GM12878 (cell line): ENCODE data around the gene TMPRSS3. TPM values are rescaled to one million over a fixed set of nuclear protein-coding genes. Genes with fewer than 3 reads are reported as not detected.

Experiments
- ATAC-seq: fragments of 200-7000 bp; cut with Tn5 transposase; 3 replicates; pipeline ENCODE4 v1.9.1; 2020; ENCODE audit warnings: mild to moderate bottlenecking, moderate library complexity
- BruUV-seq: library from RNA; stranded (reverse); fragments of 400-500 nt; replicated peaks from 2 replicates; lab custom pipeline; 2021; lab: Mats Ljungman, UMichigan
- CTCF ChIA-PET: fragments of 300-600 bp; sonication (Branson Sonifier 250); formaldehyde crosslinking; extraction: SDS; loops from one replicate; lab custom pipeline; 2021; ENCODE audit warnings: inconsistent platforms; lab: Yijun Ruan, JAX
- POLR2A ChIA-PET: fragments of 350-600 bp; formaldehyde crosslinking; extraction: SDS; loops from one replicate; lab custom pipeline; 2021; ENCODE audit warnings: inconsistent platforms; lab: Charles Lee
- RAD21 ChIA-PET: fragments of 300-600 bp; sonication (Branson Sonifier 250); formaldehyde crosslinking; loops from one replicate; lab custom pipeline; 2023; ENCODE audit warnings: antibody characterized with exemption; ENCODE audit not compliant: unreplicated experiment; lab: Charles Lee
- SMC1A ChIA-PET: fragments of 300-600 bp; sonication (Branson Sonifier 250); formaldehyde crosslinking; loops from one replicate; lab custom pipeline; 2023; ENCODE audit not compliant: unreplicated experiment, uncharacterized antibody; lab: Charles Lee
- DNase-seq: peaks from one replicate; pipeline ENCODE4 v3.0.0-alpha.2; 2011; ENCODE audit warnings: low read depth, low spot score
- FAIRE-seq: peaks from 3 replicates; lab custom pipeline; 2011; peaks lifted over from hg19 to GRCh38; lab: Jason Lieb, UNC
- H2AFZ ChIP-seq: 2 replicates; pipeline ENCODE4 v1.6.0; 2011; ENCODE audit warnings: low read depth, low read length, control low read depth; ENCODE audit not compliant: control insufficient read depth
- H3K27ac ChIP-seq: 2 replicates; pipeline ENCODE4 v1.5.1; 2011; ENCODE audit warnings: control low read depth; ENCODE audit not compliant: control insufficient read depth, insufficient read depth
- H3K27me3 ChIP-seq, 2 experiments: replicated peaks in 1 of 2; 2 replicates each; pipeline versions ENCODE4 v1.6.0 to v1.6.1; 2011; ENCODE audit warnings: low read length in 1 of 2; ENCODE audit not compliant: control insufficient read depth in 2 of 2, insufficient read depth in 2 of 2
- H3K36me3 ChIP-seq, 2 experiments: 2 replicates each; pipeline ENCODE4 v1.5.1; 2011; ENCODE audit warnings: low read length in 1 of 2; ENCODE audit not compliant: control insufficient read depth in 2 of 2, insufficient read depth in 2 of 2
- H3K4me1 ChIP-seq: 2 replicates; pipeline ENCODE4 v1.6.1; 2011; ENCODE audit warnings: mild to moderate bottlenecking, low read length, moderate library complexity, mixed read lengths; ENCODE audit not compliant: control insufficient read depth, insufficient read depth
- H3K4me2 ChIP-seq: 2 replicates; pipeline ENCODE4 v1.6.0; 2011; ENCODE audit warnings: control low read depth; ENCODE audit not compliant: control insufficient read depth, insufficient read depth
- H3K4me3 ChIP-seq: fragments of 200-600 bp; sonication (generic); 2 replicates; pipeline ENCODE4 v1.5.1; 2016
- H3K79me2 ChIP-seq: 2 replicates; pipeline ENCODE4 v1.6.0; 2011; ENCODE audit warnings: low read length; ENCODE audit not compliant: control insufficient read depth, insufficient read depth
- H3K9ac ChIP-seq: 2 replicates; pipeline ENCODE4 v1.8.0; 2011; ENCODE audit warnings: low read length, control low read depth, mixed read lengths; ENCODE audit not compliant: control insufficient read depth, insufficient read depth
- H3K9me3 ChIP-seq: replicated peaks from 3 replicates; pipeline ENCODE4 v1.5.1; 2011; ENCODE audit warnings: mild to moderate bottlenecking, low read length; ENCODE audit not compliant: control insufficient read depth, insufficient read depth
- H4K20me1 ChIP-seq: 2 replicates; pipeline ENCODE4 v1.6.0; 2011; ENCODE audit not compliant: control insufficient read depth, insufficient read depth
- JUNB ChIP-seq: IDR thresholded peaks from 2 replicates; pipeline ENCODE4 v1.6.1; 2016; ENCODE audit warnings: antibody characterized with exemption, mild to moderate bottlenecking
- RB1 ChIP-seq: fragments of 450-650 bp; formaldehyde crosslinking; IDR thresholded peaks from 2 replicates; pipeline ENCODE4 v1.6.1; 2017; ENCODE audit warnings: mild to moderate bottlenecking, borderline replicate concordance
- RCOR1 ChIP-seq: conservative IDR thresholded peaks from 2 replicates; pipeline ENCODE4 v1.6.1; 2012; ENCODE audit warnings: low read depth, low read length, improper control_type of control experiment
- SP1 ChIP-seq: IDR thresholded peaks from one replicate; pipeline ENCODE4 v1.6.1; 2011; ENCODE audit warnings: low read depth, low read length
- SPI1 ChIP-seq: IDR thresholded peaks from 2 replicates; pipeline ENCODE4 v1.6.1; 2011; ENCODE audit warnings: low read depth, mild to moderate bottlenecking, low read length, moderate library complexity, borderline replicate concordance; ENCODE audit not compliant: insufficient read depth
- ZNF207 ChIP-seq: fragments of 450-650 bp; IDR thresholded peaks from 2 replicates; pipeline ENCODE4 v1.6.1; 2014; ENCODE audit warnings: antibody characterized with exemption, mild to moderate bottlenecking, borderline replicate concordance
- ZNF24 ChIP-seq: fragments of 450-650 bp; IDR thresholded peaks from 2 replicates; pipeline ENCODE4 v1.6.1; 2017; ENCODE audit warnings: antibody characterized with exemption, mild to moderate bottlenecking
- WGBS: methylation state at CpG from one replicate; pipeline ENCODE4 v1.1.6; 2016; ENCODE audit warnings: low lambda C conversion rate; ENCODE audit not compliant: insufficient replicate concordance, insufficient coverage; ENCODE audit errors: missing lambda C conversion rate; 5-methylcytosine and 5-hydroxymethylcytosine counted together
- in situ Hi-C: fragments of 300-500 bp; cut with MboI; formaldehyde crosslinking; loops from 9 replicates; pipeline ENCODE4 v1.14.3; 2018; ENCODE audit warnings: mixed read lengths
- intact Hi-C: fragments of 100-400 bp; cut with micrococcal nuclease; formaldehyde crosslinking; loops from one replicate; pipeline ENCODE4 v1.14.2; 2022; ENCODE audit not compliant: unreplicated experiment
- polyA plus RNA-seq, 11 experiments: library from polyadenylated mRNA; depleted of rRNA in 4 of 11; unstranded in 6 of 11; stranded (reverse) in 5 of 11; fragments of >200 nt; fragmentation: Nextera tagmentation in 4 of 11; fragmentation: Illumina TruSeq in 1 of 11; extraction: Ambion mirVana in 4 of 11; extraction: Trizol in 1 of 11; gene quantifications; 1 replicate in 1 of 11; 2 replicates in 10 of 11; pipeline versions ENCODE4 v1.2.1 to v1.2.3, GENCODE V29; 2011 to 2016; ENCODE audit warnings: inconsistent platforms in 2 of 11, missing spikeins in 2 of 11, low read depth in 1 of 11
- total RNA-seq, 4 experiments: library from RNA; depleted of rRNA in 3 of 4; stranded (reverse); fragments of >200 nt in 3 of 4; fragmentation: Illumina TruSeq in 1 of 4; extraction: Trizol in 1 of 4; gene quantifications; 2 replicates each; pipeline versions ENCODE4 v1.2.1 to v1.2.3, GENCODE V29; 2013 to 2021
- TF ChIP-seq, protein P1 (sequence below): IDR thresholded peaks from 2 replicates; pipeline ENCODE4 v1.6.1; 2011; ENCODE audit warnings: low read depth, mild to moderate bottlenecking, low read length, moderate library complexity, borderline replicate concordance; ENCODE audit errors: extremely low read depth
- TF ChIP-seq, protein P2 (sequence below): fragments of 450-650 bp; IDR thresholded peaks from 2 replicates; pipeline ENCODE4 v1.6.1; 2017; ENCODE audit warnings: mild to moderate bottlenecking, moderate library complexity

The TMPRSS3 gene
- total and polyA plus RNA-seq, 10 of the 15 experiments (the other 5 are each of a cell fraction or from before 2014, with no cell fraction given), result 0.51 to 1.5 (median 0.82) TPM; not detected in 1

DNA sequence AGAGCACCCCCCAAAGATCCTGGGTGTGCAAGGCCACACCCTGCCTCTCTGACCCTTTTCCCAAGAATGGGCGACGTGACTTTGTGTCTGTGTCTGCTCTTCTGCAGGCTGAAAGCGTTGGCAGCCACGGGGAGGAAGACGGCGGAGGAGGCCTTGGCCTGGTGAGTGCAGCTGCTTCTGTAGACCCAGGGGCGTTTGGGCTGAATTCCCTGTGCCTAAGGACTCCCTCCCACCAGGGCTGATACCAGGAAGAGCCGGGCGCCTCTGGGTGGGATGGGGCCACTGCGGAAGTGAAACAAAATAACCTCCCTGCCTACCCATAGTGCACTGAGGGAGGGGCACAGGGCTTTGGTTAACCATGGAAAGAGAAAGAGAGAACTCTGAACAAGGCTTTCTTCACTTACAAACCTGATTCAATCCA, 10.4 kb upstream of the TMPRSS3 start:
- no peaks in the 10 kb centered on the region for H3K79me2 ChIP-seq
- BruUV-seq, result no TSS peak
- H3K9ac ChIP-seq, result no peak overlapping the region
- TF ChIP-seq, protein P1, sequence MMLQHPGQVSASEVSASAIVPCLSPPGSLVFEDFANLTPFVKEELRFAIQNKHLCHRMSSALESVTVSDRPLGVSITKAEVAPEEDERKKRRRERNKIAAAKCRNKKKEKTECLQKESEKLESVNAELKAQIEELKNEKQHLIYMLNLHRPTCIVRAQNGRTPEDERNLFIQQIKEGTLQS, result no peak
- peak; percentile 11; the same call in 1 of the 2 replicates for TF ChIP-seq SPI1
- H3K36me3 ChIP-seq, result no peaks in the 10 kb centered on the region
- H3K9me3 ChIP-seq, result peaks cover 5% of the 10 kb centered on the region; the same call in 2 of the 3 replicates
- H3K4me1 ChIP-seq, result peaks cover under 1% of the 10 kb centered on the region; the same call in 1 of the 2 replicates
- H4K20me1 ChIP-seq, result no peaks in the 10 kb centered on the region
- ChIA-PET POLR2A (interaction anchor here (0.7 kb wide), 1 partner anchor 120 kb away, joined by 3 read pairs; no protein-coding TSS in a partner anchor), RAD21 (no interaction called here), CTCF (no interaction called here), SMC1A (no interaction called here)
- intact Hi-C loops, result no loop called here
- in situ Hi-C loops, result no loop called here
- ATAC-seq (no peak), DNase-seq (no peak), FAIRE-seq (no peak)
- no peak overlapping the region for H3K4me2 ChIP-seq
- no peaks in the 10 kb centered on the region for H3K27me3 ChIP-seq
- 83% methylated on average over 10 of the region's 10 CpGs for WGBS
- H3K4me3 ChIP-seq, result no peak overlapping the region
- no peak overlapping the region for H2AFZ ChIP-seq
- H3K27ac ChIP-seq, result no peak overlapping the region

DNA sequence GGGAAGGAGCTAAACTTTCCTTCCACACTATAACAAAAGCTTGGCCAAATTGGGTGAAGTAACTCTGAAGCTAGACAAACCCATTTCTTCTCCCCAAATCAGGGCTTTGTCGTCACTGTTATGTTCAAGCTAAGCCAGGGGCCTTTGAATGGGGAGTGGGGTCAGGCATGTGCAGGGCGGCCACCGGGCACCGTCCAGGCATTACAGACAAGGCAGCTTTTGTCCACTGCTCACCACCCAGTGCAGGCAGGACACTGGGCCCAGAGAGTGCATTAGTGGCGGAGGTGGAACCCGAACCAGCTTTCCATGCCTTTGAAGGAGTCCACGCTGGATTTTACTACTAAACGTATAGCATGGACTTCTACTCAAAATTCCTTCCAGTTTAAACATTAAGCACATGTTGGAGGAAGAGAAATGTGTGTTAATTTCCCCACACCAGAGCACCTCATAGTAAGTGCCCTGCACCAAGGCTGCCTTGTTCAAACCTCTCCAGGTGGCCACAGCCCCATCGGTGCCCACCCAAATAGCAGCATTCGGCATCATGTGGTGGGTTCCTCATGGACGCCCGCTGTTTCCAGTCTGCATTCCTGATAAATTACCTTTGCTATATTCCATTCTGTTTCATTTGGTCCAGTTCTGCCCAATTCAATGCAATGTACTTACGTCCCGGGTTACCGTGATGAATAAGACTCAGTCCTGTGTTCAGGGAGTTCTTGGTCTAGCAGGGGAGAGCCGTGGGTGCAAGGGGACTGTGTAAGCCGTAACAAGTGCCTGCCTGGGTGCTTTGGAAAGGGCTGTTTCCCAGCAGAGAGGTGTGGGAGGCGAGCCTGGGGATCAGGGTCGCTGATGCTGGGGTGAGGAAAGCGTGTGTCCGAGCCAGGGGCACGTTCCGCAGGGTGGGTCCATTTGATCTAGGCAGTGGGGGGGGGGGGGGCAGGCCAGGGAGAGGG, 9.5 kb upstream of the TMPRSS3 start:
- H3K27ac ChIP-seq, result no peak overlapping the region
- no peak overlapping the region for H3K4me3 ChIP-seq
- BruUV-seq, result no TSS peak
- H3K36me3 ChIP-seq, result no peaks in the 10 kb centered on the region
- H3K9me3 ChIP-seq, result peaks cover 5% of the 10 kb centered on the region; the same call in 2 of the 3 replicates
- ATAC-seq (no peak), DNase-seq (no peak), FAIRE-seq (no peak)
- peaks cover 7% of the 10 kb centered on the region; the same call in 1 of the 2 replicates for H3K4me1 ChIP-seq
- no peaks in the 10 kb centered on the region for H3K27me3 ChIP-seq
- in situ Hi-C loops (no loop called here), intact Hi-C loops (no loop called here)
- H3K9ac ChIP-seq, result no peak overlapping the region
- POLR2A ChIA-PET, result interaction anchor here (0.7 to 5.4 kb wide), 3 partner anchors 9 to 121 kb away, joined by 3 to 34 read pairs (median 16); no protein-coding TSS in a partner anchor
- CTCF ChIA-PET, result interaction anchor here (0.6 to 3.1 kb wide), 4 partner anchors 8 to 46 kb away, joined by 3 to 8 read pairs (median 3); no protein-coding TSS in a partner anchor
- H3K79me2 ChIP-seq, result no peaks in the 10 kb centered on the region
- SMC1A ChIA-PET, result interaction anchor here (1.0 to 1.5 kb wide), 4 partner anchors 8 to 96 kb away, joined by 3 read pairs; no protein-coding TSS in a partner anchor
- RAD21 ChIA-PET, result interaction anchor here (0.8 to 3.1 kb wide), 7 partner anchors 8 to 181 kb away, joined by 3 to 11 read pairs (median 3); no protein-coding TSS in a partner anchor
- WGBS, result 80% methylated on average over 20 of the region's 23 CpGs
- TF ChIP-seq, protein P2, sequence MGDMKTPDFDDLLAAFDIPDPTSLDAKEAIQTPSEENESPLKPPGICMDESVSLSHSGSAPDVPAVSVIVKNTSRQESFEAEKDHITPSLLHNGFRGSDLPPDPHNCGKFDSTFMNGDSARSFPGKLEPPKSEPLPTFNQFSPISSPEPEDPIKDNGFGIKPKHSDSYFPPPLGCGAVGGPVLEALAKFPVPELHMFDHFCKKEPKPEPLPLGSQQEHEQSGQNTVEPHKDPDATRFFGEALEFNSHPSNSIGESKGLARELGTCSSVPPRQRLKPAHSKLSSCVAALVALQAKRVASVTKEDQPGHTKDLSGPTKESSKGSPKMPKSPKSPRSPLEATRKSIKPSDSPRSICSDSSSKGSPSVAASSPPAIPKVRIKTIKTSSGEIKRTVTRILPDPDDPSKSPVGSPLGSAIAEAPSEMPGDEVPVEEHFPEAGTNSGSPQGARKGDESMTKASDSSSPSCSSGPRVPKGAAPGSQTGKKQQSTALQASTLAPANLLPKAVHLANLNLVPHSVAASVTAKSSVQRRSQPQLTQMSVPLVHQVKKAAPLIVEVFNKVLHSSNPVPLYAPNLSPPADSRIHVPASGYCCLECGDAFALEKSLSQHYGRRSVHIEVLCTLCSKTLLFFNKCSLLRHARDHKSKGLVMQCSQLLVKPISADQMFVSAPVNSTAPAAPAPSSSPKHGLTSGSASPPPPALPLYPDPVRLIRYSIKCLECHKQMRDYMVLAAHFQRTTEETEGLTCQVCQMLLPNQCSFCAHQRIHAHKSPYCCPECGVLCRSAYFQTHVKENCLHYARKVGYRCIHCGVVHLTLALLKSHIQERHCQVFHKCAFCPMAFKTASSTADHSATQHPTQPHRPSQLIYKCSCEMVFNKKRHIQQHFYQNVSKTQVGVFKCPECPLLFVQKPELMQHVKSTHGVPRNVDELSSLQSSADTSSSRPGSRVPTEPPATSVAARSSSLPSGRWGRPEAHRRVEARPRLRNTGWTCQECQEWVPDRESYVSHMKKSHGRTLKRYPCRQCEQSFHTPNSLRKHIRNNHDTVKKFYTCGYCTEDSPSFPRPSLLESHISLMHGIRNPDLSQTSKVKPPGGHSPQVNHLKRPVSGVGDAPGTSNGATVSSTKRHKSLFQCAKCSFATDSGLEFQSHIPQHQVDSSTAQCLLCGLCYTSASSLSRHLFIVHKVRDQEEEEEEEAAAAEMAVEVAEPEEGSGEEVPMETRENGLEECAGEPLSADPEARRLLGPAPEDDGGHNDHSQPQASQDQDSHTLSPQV, result no peak
- TF ChIP-seq RB1, result no peak
- TF ChIP-seq, protein P1, result no peak
- TF ChIP-seq SP1, result no peak
- no peak for TF ChIP-seq ZNF24
- no peak for TF ChIP-seq RCOR1
- no peak for TF ChIP-seq JUNB
- TF ChIP-seq ZNF207, result no peak
- no peak overlapping the region for H2AFZ ChIP-seq
- no peaks in the 10 kb centered on the region for H4K20me1 ChIP-seq
- no peak overlapping the region for H3K4me2 ChIP-seq
